Measurements from ENCODE around the gene UNC5B.

GRCh38 chr10:71266918-71267442 lies 54.6 kb downstream of the UNC5B start:
- TF ChIP-seq CTCF (IDR thresholded peaks at IDR 0.05): no peak
- TF ChIP-seq POLR2A (IDR thresholded peaks at IDR 0.05): no peak

Measured in thyroid gland (tissue), 4 donors.